Bronchial epithelial cell (primary cell): ENCODE measurements around the gene TACO1. TPM values are rescaled to one million over a fixed set of nuclear protein-coding genes. Genes with fewer than 3 reads are reported as not detected.

Source experiments
- DNase-seq: peaks from one replicate; pipeline ENCODE4 v3.0.0-alpha.2; 2010; ENCODE audit warnings: low read depth
- FAIRE-seq: peaks from 2 replicates; lab custom pipeline; 2011; peaks lifted over from hg19 to GRCh38; lab: Jason Lieb, UNC
- H3K27me3 ChIP-seq: 2 replicates; pipeline ENCODE4 v1.5.1; 2011; ENCODE audit warnings: low read length; ENCODE audit not compliant: control insufficient read depth, insufficient read depth
- H3K36me3 ChIP-seq: 2 replicates; pipeline ENCODE4 v1.5.1; 2011; ENCODE audit warnings: low read length; ENCODE audit not compliant: control insufficient read depth, insufficient read depth
- H3K4me3 ChIP-seq: 2 replicates; pipeline ENCODE4 v1.5.1; 2011; ENCODE audit warnings: mild to moderate bottlenecking, low read depth, low read length, control low read depth
- CTCF ChIP-seq: IDR thresholded peaks from 2 replicates; pipeline ENCODE4 v1.5.1; 2011; ENCODE audit warnings: mild to moderate bottlenecking, moderate library complexity, low read length, control low read depth, inconsistent platforms; ENCODE audit not compliant: insufficient read depth, severe bottlenecking
- total RNA-seq: library from RNA; depleted of rRNA; stranded (reverse); fragments of >200 nt; gene quantifications from 2 replicates; pipeline ENCODE4 v1.2.1, GENCODE V29; 2014

Gene TACO1
- total RNA-seq, 1 donor from 2014 or later, result 11.6 TPM

- H3K36me3 ChIP-seq, result peaks cover 5% of the 10 kb centered on the region
- no peak overlapping the region for H3K4me3 ChIP-seq
- FAIRE-seq (no peak), DNase-seq (no peak)
- H3K27me3 ChIP-seq, result no peaks in the 10 kb centered on the region
- TF ChIP-seq CTCF, result peak; percentile 24
Measured at GRCh38 chr17:63573634-63574033, 27.1 kb upstream of the TACO1 start.

GRCh38 chr17:63578027-63578768, 22.5 kb upstream of the TACO1 start:
- Histone ChIP-seq H3K36me3 (peaks cover 21% of the 10 kb centered on the region), H3K27me3 (no peaks in the 10 kb centered on the region), H3K4me3 (no peak overlapping the region)
- TF ChIP-seq CTCF, result no peak
- DNase-seq (no peak), FAIRE-seq (no peak)

- peaks cover 26% of the 10 kb centered on the region for H3K36me3 ChIP-seq
- FAIRE-seq (no peak), DNase-seq (no peak)
- H3K27me3 ChIP-seq, result no peaks in the 10 kb centered on the region
- no peak for TF ChIP-seq CTCF
- H3K4me3 ChIP-seq, result no peak overlapping the region
Measured at GRCh38 chr17:63578769-63579111, 22.0 kb upstream of the TACO1 start.

- Histone ChIP-seq H3K4me3 (no peak overlapping the region), H3K36me3 (peaks cover 27% of the 10 kb centered on the region), H3K27me3 (no peaks in the 10 kb centered on the region)
- no peak for FAIRE-seq
- no peak for TF ChIP-seq CTCF
- no peak for DNase-seq
Measured at GRCh38 chr17:63579633-63580032, 21.1 kb upstream of the TACO1 start.

GRCh38 chr17:63587770-63588169, 12.9 kb upstream of the TACO1 start:
- DNase-seq (peak; percentile 37), FAIRE-seq (no peak)
- no peak overlapping the region for H3K4me3 ChIP-seq
- H3K36me3 ChIP-seq, result peaks cover 30% of the 10 kb centered on the region
- H3K27me3 ChIP-seq, result no peaks in the 10 kb centered on the region
- TF ChIP-seq CTCF, result no peak

GRCh38 chr17:63588797-63589196, 11.9 kb upstream of the TACO1 start:
- H3K36me3 ChIP-seq, result peaks cover 23% of the 10 kb centered on the region

More at GRCh38 chr17:63588797-63589196, 11.9 kb upstream of the TACO1 start:
- TF ChIP-seq CTCF, result no peak
- no peak for DNase-seq
- FAIRE-seq, result no peak
- no peak overlapping the region for H3K4me3 ChIP-seq
- H3K27me3 ChIP-seq, result no peaks in the 10 kb centered on the region
